Measurements from ENCODE around the gene SEC24A. TPM values are rescaled to one million over a fixed set of nuclear protein-coding genes. Genes with fewer than 3 reads are reported as not detected.

Gene SEC24A
- 38.5 and 42.2 TPM in 2 replicates for total RNA-seq

GRCh38 chr5:134648425-134649162 lies at the start of gene SEC24A:
Gene SEC24A (plus strand): TSS chr5:134648785. CDS start chr5:134649077, 292 bp downstream.

DNA sequence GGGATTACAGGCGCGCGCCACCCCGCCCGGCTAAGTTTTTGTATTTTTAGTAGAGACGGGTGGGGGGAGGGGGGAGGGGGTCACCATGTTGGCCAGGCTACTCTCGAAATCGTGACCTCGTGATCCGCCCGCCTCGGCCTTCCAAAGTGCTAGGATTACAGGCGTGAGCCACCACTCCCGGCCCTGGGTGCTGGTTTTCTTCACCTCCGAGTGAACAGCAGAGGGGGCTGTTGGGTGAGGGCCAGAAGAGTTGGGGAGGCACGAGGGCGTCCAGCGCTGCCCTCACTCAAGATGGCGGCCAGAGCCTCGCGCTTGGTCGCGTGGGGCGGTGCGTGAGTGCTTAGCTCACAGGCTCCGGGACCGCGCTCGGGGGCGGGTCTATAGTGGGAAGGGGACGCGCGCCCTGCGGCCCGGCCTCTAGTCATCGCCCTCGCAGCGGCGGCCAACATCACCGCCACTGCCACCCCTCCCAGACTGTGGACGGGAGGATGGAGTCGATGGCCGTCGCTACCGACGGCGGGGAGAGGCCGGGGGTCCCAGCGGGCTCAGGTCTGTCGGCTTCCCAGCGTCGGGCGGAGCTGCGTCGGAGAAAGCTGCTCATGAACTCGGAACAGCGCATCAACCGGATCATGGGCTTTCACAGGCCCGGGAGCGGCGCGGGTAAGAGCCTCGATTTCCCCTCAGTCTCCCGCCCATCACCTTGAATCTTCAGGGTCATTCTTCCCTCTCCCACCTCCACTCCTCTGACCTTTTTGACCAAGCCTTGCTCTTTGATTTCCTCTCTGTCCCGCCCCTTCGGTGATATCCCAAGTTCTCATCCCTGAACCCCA lies 89.8 kb downstream of the SEC24A start, which contains the start of gene CAMLG:
Gene CAMLG (plus strand): TSS at position 416 of the 830 bp plus-strand sequence. CDS start 73 bp downstream, at position 489.

DNA sequence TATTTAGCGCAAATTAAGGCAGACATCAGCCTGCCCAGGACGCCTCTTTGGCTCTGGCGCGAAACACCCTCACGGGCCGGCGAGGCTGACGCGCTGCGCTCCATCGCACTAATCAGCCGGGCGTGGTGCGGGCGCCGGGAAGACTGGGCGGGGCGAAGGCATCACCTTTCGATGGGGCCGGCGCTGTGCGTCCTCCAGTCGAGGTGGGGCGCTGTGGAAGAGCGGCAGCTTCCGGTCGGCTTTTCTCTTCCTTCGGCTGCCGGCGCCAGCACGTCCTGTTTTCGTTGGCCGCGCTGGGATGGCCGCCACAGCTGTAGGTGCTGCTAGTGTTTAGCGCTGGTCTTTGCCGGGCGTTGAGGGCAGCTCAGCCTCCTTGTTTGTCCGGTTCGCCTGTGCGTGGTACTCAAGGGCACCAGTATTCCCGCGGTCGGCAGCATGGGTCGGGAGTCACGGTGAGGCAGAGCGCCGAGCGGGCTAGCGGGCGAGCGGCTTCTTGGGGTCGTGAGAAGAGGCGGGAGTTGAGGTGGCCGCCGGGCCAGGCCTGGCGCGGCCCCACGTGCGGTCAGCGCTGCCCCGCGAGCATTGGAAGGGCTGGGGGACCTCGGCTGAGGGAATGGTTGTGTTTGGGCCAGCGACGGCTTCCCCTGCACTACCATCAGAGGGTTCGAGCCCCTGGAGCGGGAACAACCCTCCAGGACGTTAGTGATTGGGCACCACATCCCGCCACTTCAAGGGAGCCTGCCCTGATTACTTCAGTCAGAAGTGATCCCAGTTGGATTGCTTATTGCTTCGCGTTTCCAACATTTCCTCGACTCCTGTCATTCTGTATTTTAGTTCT lies 110.1 kb downstream of the SEC24A start, which contains the start of gene DDX46:
Gene DDX46 (plus strand): TSS at position 276 of the 838 bp plus-strand sequence. CDS start 160 bp downstream, at position 436.

Small RNA genes within 50 kb of the gene (small RNA-seq; reads per million reads assigned to genes)
- gene RNU6-1164P (not detected), gene RNU6-1311P (not detected), gene RNU6-757P (not detected)

Other genes with a start within 250 kb of the SEC24A start
- gene CDKN2AIPNL, start 236.9 kb upstream of the SEC24A start, total RNA-seq: 22.0 and 25.9 TPM in 2 replicates
- 25.3 and 27.0 TPM in 2 replicates for gene JADE2, start 123.1 kb upstream of the SEC24A start, total RNA-seq
- 87.9 and 103 TPM in 2 replicates for gene SAR1B, start 16.0 kb upstream of the SEC24A start, total RNA-seq
- 50.5 and 52.9 TPM in 2 replicates for gene CAMLG, start 89.8 kb downstream of the SEC24A start, total RNA-seq
- gene DDX46, start 110.0 kb downstream of the SEC24A start, total RNA-seq: 29.4 and 32.0 TPM in 2 replicates
- gene C5orf24, start 197.2 kb downstream of the SEC24A start, total RNA-seq: 53.9 and 62.1 TPM in 2 replicates
- gene TXNDC15, start 225.6 kb downstream of the SEC24A start, total RNA-seq: 129 and 131 TPM in 2 replicates